OCI-LY7 (cell line): Measurements from ENCODE around the gene ATP6V1A. TPM values are rescaled to one million over a fixed set of nuclear protein-coding genes. Genes with fewer than 3 reads are reported as not detected.

Source experiments
- BruUV-seq: library from RNA; stranded (reverse); fragments of 400-500 nt; replicated peaks from 2 replicates; lab custom pipeline; 2021; lab: Mats Ljungman, UMichigan
- CTCF ChIA-PET: fragments of 300-600 bp; sonication (Branson Sonifier 250); formaldehyde crosslinking; loops from one replicate; lab custom pipeline; 2022; ENCODE audit warnings: antibody characterized with exemption; ENCODE audit not compliant: unreplicated experiment; lab: Charles Lee
- POLR2A ChIA-PET: fragments of 300-600 bp; sonication (Branson Sonifier 250); formaldehyde crosslinking; loops from one replicate; lab custom pipeline; 2022; ENCODE audit warnings: antibody characterized with exemption; lab: Charles Lee
- DNase-seq: peaks from one replicate; pipeline ENCODE4 v3.0.0-alpha.2; 2015; ENCODE audit warnings: low spot score
- H2AFZ ChIP-seq: fragments of 200-600 bp; sonication (generic), shearing (Covaris generic); 2 replicates; pipeline ENCODE4 v1.6.1; 2014; ENCODE audit warnings: mild to moderate bottlenecking, antibody characterized with exemption, low read length, moderate library complexity
- H3K27ac ChIP-seq: fragments of 200-600 bp; sonication (generic); 2 replicates; pipeline ENCODE4 v1.5.1; 2014; ENCODE audit warnings: mixed run types, low read depth, mild to moderate bottlenecking, moderate library complexity, low read length, inconsistent platforms; ENCODE audit not compliant: poor library complexity, severe bottlenecking
- H3K36me3 ChIP-seq: fragments of 200-600 bp; sonication (generic); 2 replicates; pipeline ENCODE4 v1.6.1; 2014; ENCODE audit warnings: mild to moderate bottlenecking, antibody characterized with exemption, low read length, moderate library complexity, mixed read lengths; ENCODE audit not compliant: insufficient read depth
- H3K4me1 ChIP-seq: fragments of 200-600 bp; sonication (generic); 2 replicates; pipeline ENCODE4 v1.5.1; 2014; ENCODE audit warnings: mild to moderate bottlenecking, low read length; ENCODE audit not compliant: insufficient read depth, poor library complexity, severe bottlenecking
- H3K4me2 ChIP-seq: fragments of 200-600 bp; sonication (generic); 2 replicates; pipeline ENCODE4 v1.6.1; 2014; ENCODE audit warnings: mild to moderate bottlenecking, low read length
- H3K4me3 ChIP-seq: fragments of 200-600 bp; sonication (generic); 2 replicates; pipeline ENCODE4 v1.5.1; 2014; ENCODE audit warnings: mild to moderate bottlenecking, low read depth, low read length; ENCODE audit not compliant: poor library complexity, severe bottlenecking
- H3K79me2 ChIP-seq: fragments of 200-600 bp; sonication (generic); 2 replicates; pipeline ENCODE4 v1.6.1; 2016; ENCODE audit warnings: low read depth, mild to moderate bottlenecking, low read length, moderate library complexity, mixed read lengths; ENCODE audit not compliant: insufficient read depth
- H3K9me2 ChIP-seq: fragments of 200-600 bp; sonication (generic); 2 replicates; pipeline ENCODE4 v1.6.1; 2016; ENCODE audit warnings: mild to moderate bottlenecking, low read length, mixed read lengths; ENCODE audit not compliant: insufficient read depth
- H3K9me3 ChIP-seq: fragments of 200-600 bp; sonication (generic); 2 replicates; pipeline ENCODE4 v1.6.1; 2014; ENCODE audit warnings: mild to moderate bottlenecking, mixed run types, low read length, mixed read lengths
- H4K20me1 ChIP-seq: fragments of 200-600 bp; sonication (generic); 2 replicates; pipeline ENCODE4 v1.6.1; 2014; ENCODE audit warnings: mild to moderate bottlenecking, antibody characterized with exemption, low read length, moderate library complexity, mixed read lengths; ENCODE audit not compliant: insufficient read depth
- CTCF ChIP-seq: fragments of 200-600 bp; sonication (generic); conservative IDR thresholded peaks from 2 replicates; pipeline ENCODE4 v1.5.1; 2014; ENCODE audit warnings: mild to moderate bottlenecking, antibody characterized with exemption, low read length, moderate library complexity, mixed read lengths
- EZH2phosphoT487 ChIP-seq: fragments of 200-600 bp; sonication (generic); IDR thresholded peaks from 2 replicates; pipeline ENCODE4 v1.6.1; 2018; ENCODE audit warnings: low read depth, borderline replicate concordance, mild to moderate bottlenecking, mixed run types, antibody characterized with exemption, low read length, moderate library complexity, mixed read lengths
- intact Hi-C: fragments of 100-400 bp; cut with micrococcal nuclease; formaldehyde crosslinking; loops from one replicate; pipeline ENCODE4 v1.10.0; 2022; ENCODE audit not compliant: unreplicated experiment
- total RNA-seq, 2 experiments: library from RNA; depleted of rRNA in 1 of 2; stranded (reverse); fragments of >200 nt in 1 of 2; shearing (Covaris generic) in 1 of 2; gene quantifications; 2 replicates each; pipeline ENCODE4 v1.2.3, GENCODE V29; 2014 to 2022

The ATP6V1A gene
- total RNA-seq, 2 experiments from 2014 or later, result 26.5 to 77.3 TPM

GRCh38 chr3:113758389-113759024, 11.7 kb downstream of the ATP6V1A start:
- no peak overlapping the region for H3K27ac ChIP-seq
- ChIA-PET POLR2A (interaction anchor here (0.6 to 1.3 kb wide), 2 partner anchors 12 to 64 kb away, joined by 3 to 7 read pairs; partner anchors contain the start of gene ATP6V1A), CTCF (no interaction called here)
- no peak for TF ChIP-seq CTCF
- TF ChIP-seq EZH2phosphoT487, result no peak
- H2AFZ ChIP-seq, result no peak overlapping the region
- H3K4me1 ChIP-seq, result peaks cover 10% of the 10 kb centered on the region
- no peaks in the 10 kb centered on the region for H3K9me2 ChIP-seq
- no peak overlapping the region for H3K4me3 ChIP-seq
- H4K20me1 ChIP-seq, result no peaks in the 10 kb centered on the region
- H3K4me2 ChIP-seq, result no peak overlapping the region
- H3K9me3 ChIP-seq, result peaks cover 16% of the 10 kb centered on the region; the same call in 1 of the 2 replicates
- no peak for DNase-seq
- peaks cover 16% of the 10 kb centered on the region; the same call in 1 of the 2 replicates for H3K79me2 ChIP-seq
- BruUV-seq, result no TSS peak
- H3K36me3 ChIP-seq, result peaks cover 18% of the 10 kb centered on the region
- intact Hi-C loops, result no loop called here

GRCh38 chr3:113764698-113765097, 17.9 kb downstream of the ATP6V1A start:
- no TSS peak for BruUV-seq
- ChIA-PET POLR2A (interaction anchor here (0.7 to 1.4 kb wide), 10 partner anchors 9 to 1754 kb away, joined by 3 to 6 read pairs (median 4); partner anchors contain the start of gene ATP6V1A), CTCF (no interaction called here)
- Histone ChIP-seq H3K27ac (no peak overlapping the region), H3K79me2 (no peaks in the 10 kb centered on the region), H3K4me3 (no peak overlapping the region), H3K4me1 (no peaks in the 10 kb centered on the region), H3K9me3 (no peaks in the 10 kb centered on the region), H3K9me2 (no peaks in the 10 kb centered on the region), H2AFZ (no peak overlapping the region), H3K4me2 (no peak overlapping the region), H4K20me1 (no peaks in the 10 kb centered on the region), H3K36me3 (no peaks in the 10 kb centered on the region)
- no peak for DNase-seq
- no peak for TF ChIP-seq EZH2phosphoT487
- no peak for TF ChIP-seq CTCF
- intact Hi-C loops, result no loop called here

GRCh38 chr3:113769551-113769950, 22.7 kb downstream of the ATP6V1A start:
- DNase-seq, result no peak
- ChIA-PET CTCF (no interaction called here), POLR2A (interaction anchor here (0.6 kb wide), 1 partner anchor 13 kb away, joined by 3 read pairs; no protein-coding TSS in a partner anchor)
- Histone ChIP-seq H3K9me2 (no peaks in the 10 kb centered on the region), H3K4me1 (no peaks in the 10 kb centered on the region), H2AFZ (no peak overlapping the region), H4K20me1 (no peaks in the 10 kb centered on the region), H3K36me3 (no peaks in the 10 kb centered on the region), H3K9me3 (no peaks in the 10 kb centered on the region), H3K4me2 (no peak overlapping the region), H3K79me2 (no peaks in the 10 kb centered on the region), H3K4me3 (no peak overlapping the region), H3K27ac (no peak overlapping the region)
- TF ChIP-seq CTCF (no peak), EZH2phosphoT487 (no peak)
- no TSS peak for BruUV-seq
- intact Hi-C loops, result no loop called here
